ENCODE results near the gene CCDC146. TPM values are rescaled to one million over a fixed set of nuclear protein-coding genes. Genes with fewer than 3 reads are reported as not detected.

Gene CCDC146
- total and polyA plus RNA-seq, 10 of the 15 experiments (the other 5 are each of a cell fraction or from before 2014, with no cell fraction given): 0.28 to 5.3 (median 1.3) TPM

GRCh38 chr7:77232467-77232866 is 110.1 kb downstream of the CCDC146 start (continued):
- TF ChIP-seq USF1 (IDR thresholded peaks at IDR 0.05; ENCODE audit: borderline replicate concordance, extremely low read length, insufficient read depth, low read depth, low read length): no peak
- no peak for TF ChIP-seq NKRF (conservative IDR thresholded peaks at IDR 0.05)
- TF ChIP-seq BRCA1 (IDR thresholded peaks at IDR 0.05; ENCODE audit: low read depth, low read length): no peak
- no peak for TF ChIP-seq CREB1 (IDR thresholded peaks at IDR 0.05; ENCODE audit: low read depth)
- no peak for TF ChIP-seq ETV6 (conservative IDR thresholded peaks at IDR 0.05 in 1 of 2, IDR thresholded peaks at IDR 0.05 in 1 of 2; ENCODE audit: borderline replicate concordance in 1 of 2, low read depth in 1 of 2)
- no peak for TF ChIP-seq IKZF1 (conservative IDR thresholded peaks at IDR 0.05)
- no peak for TF ChIP-seq EP300 (IDR thresholded peaks at IDR 0.05; ENCODE audit: borderline replicate concordance in 1 of 2, control insufficient read depth in 1 of 2, low read depth in 2 of 2, low read length in 2 of 2)
- TF ChIP-seq HCFC1 (IDR thresholded peaks at IDR 0.05; ENCODE audit: low read length): no peak
- no peak for TF ChIP-seq FOXK2 (IDR thresholded peaks at IDR 0.05)
- TF ChIP-seq MXI1 (IDR thresholded peaks at IDR 0.05; ENCODE audit: low read depth, low read length): no peak
- no peak for TF ChIP-seq HDAC2 (IDR thresholded peaks at IDR 0.05)

Measured in GM12878 (cell line).